Epithelial cell of esophagus (primary cell): ENCODE data around the gene PRUNE2.

ENCODE experiments used
- DNase-seq: peaks from one replicate; pipeline ENCODE4 v3.0.0; 2010; ENCODE audit warnings: low read depth
- H3K4me3 ChIP-seq: 2 replicates; pipeline ENCODE4 v1.5.1; 2011; ENCODE audit warnings: mild to moderate bottlenecking, low read length, control low read depth
- CTCF ChIP-seq: IDR thresholded peaks from 2 replicates; pipeline ENCODE4 v1.5.1; 2011; ENCODE audit warnings: low read depth, mild to moderate bottlenecking, low read length, control low read depth, inconsistent platforms; ENCODE audit not compliant: insufficient read depth; ENCODE audit errors: missing control alignments

Gene PRUNE2

GRCh38 chr9:76576344-76576743 is 329.6 kb downstream of the PRUNE2 start:
- DNase-seq: peak; percentile 67
- no peak overlapping the region for H3K4me3 ChIP-seq
- TF ChIP-seq CTCF: no peak

- DNase-seq: no peak
- TF ChIP-seq CTCF: no peak
- H3K4me3 ChIP-seq: no peak overlapping the region
These were observed 330.2 kb downstream of the PRUNE2 start for GRCh38 chr9:76575761-76576160.

GRCh38 chr9:76573905-76574760 is 331.8 kb downstream of the PRUNE2 start:
- H3K4me3 ChIP-seq: no peak overlapping the region
- no peak for DNase-seq
- TF ChIP-seq CTCF: no peak

GRCh38 chr9:76573408-76573807 is 332.5 kb downstream of the PRUNE2 start:
- no peak for TF ChIP-seq CTCF
- DNase-seq: no peak
- H3K4me3 ChIP-seq: no peak overlapping the region

DNA sequence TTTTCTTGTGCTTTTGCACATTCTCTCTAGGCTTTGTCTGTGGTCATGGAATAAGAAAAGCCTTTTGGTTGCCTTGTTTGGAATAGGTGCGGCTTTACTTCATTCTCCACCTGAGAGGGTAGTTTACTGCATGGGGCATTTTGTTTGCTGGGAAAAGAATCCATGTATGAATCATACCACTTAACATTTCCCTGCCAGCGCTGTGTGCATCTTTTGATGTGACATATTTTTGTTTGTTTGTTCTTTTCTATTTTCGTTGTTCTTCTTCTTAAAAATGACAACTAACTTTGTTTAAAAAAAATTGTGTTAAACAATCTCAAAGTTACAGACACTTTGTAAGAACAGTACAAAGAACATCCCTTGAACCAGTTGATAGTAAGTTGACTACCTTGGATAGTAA is 333.8 kb downstream of the PRUNE2 start:
- no peak for TF ChIP-seq CTCF
- DNase-seq: peak; percentile 35
- peak overlapping the region; percentile 40 for H3K4me3 ChIP-seq

DNA sequence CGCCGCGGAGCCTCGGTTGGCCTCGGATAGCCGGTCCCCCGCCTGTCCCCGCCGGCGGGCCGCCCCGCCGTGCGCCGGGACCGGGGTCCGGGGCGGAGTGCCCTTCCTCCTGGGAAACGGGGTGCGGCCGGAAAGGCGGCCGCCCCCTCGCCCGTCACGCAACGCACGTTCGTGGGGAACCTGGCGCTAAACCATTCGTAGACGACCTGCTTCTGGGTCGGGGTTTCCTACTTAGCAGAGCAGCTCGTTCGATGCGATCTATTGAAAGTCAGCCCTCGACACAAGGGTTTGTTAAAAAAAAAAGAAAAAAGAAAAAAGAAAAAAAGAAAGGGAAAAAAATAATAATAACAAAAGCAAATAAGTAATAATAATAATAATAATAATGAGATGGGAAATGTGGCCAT is 334.2 kb downstream of the PRUNE2 start:
- H3K4me3 ChIP-seq: peak overlapping the region; percentile 40
- DNase-seq: no peak
- TF ChIP-seq CTCF: no peak

- DNase-seq: peak; percentile 15
- H3K4me3 ChIP-seq: peak overlapping the region; percentile 40
- TF ChIP-seq CTCF: no peak
These were observed 334.6 kb downstream of the PRUNE2 start for GRCh38 chr9:76571288-76571687.
